Left ventricle myocardium inferior (tissue), 1 donor: ENCODE results near the gene SLC9A2. TPM values are rescaled to one million over a fixed set of nuclear protein-coding genes. Genes with fewer than 3 reads are reported as not detected.

ENCODE experiments used
- DNase-seq: peaks from one replicate; pipeline ENCODE4 v3.0.0-alpha.2; 2020
- H3K27ac ChIP-seq: fragments of 200-600 bp; replicated peaks from 2 replicates; pipeline ENCODE4 v1.8.0; 2021
- H3K27me3 ChIP-seq: fragments of 200-600 bp; 2 replicates; pipeline ENCODE4 v1.8.0; 2021; ENCODE audit warnings: low read depth
- H3K36me3 ChIP-seq: fragments of 200-600 bp; 2 replicates; pipeline ENCODE4 v1.8.0; 2021
- H3K4me1 ChIP-seq: fragments of 200-600 bp; 2 replicates; pipeline ENCODE4 v1.8.0; 2021
- H3K4me3 ChIP-seq: fragments of 200-600 bp; 2 replicates; pipeline ENCODE4 v1.8.0; 2021; ENCODE audit warnings: mild to moderate bottlenecking, moderate library complexity
- H3K9me3 ChIP-seq: fragments of 200-600 bp; replicated peaks from 2 replicates; pipeline ENCODE4 v1.8.0; 2021
- intact Hi-C: fragments of 100-400 bp; cut with micrococcal nuclease; formaldehyde crosslinking; loops from one replicate; pipeline ENCODE4 v1.11.0; 2022
- total RNA-seq: library from RNA; stranded (reverse); fragmentation: NEBNext Ultra II Directional; extraction: Animal tissue kit (Norgen Biotek cat#: 25700); gene quantifications from one replicate; pipeline ENCODE4 v1.2.1, GENCODE V29; 2021
- TF ChIP-seq, protein P1 (sequence below): fragments of 200-600 bp; IDR thresholded peaks from 2 replicates; pipeline ENCODE4 v1.8.0; 2021; ENCODE audit warnings: antibody characterized with exemption, mild to moderate bottlenecking, borderline replicate concordance
- donor health status: DM: no; HTN: yes; CAD: no; lungs with severe emphysema.

The SLC9A2 gene
- total RNA-seq, 1 donor from 2014 or later: 0.25 TPM

- no peak for DNase-seq
- TF ChIP-seq, protein P1, sequence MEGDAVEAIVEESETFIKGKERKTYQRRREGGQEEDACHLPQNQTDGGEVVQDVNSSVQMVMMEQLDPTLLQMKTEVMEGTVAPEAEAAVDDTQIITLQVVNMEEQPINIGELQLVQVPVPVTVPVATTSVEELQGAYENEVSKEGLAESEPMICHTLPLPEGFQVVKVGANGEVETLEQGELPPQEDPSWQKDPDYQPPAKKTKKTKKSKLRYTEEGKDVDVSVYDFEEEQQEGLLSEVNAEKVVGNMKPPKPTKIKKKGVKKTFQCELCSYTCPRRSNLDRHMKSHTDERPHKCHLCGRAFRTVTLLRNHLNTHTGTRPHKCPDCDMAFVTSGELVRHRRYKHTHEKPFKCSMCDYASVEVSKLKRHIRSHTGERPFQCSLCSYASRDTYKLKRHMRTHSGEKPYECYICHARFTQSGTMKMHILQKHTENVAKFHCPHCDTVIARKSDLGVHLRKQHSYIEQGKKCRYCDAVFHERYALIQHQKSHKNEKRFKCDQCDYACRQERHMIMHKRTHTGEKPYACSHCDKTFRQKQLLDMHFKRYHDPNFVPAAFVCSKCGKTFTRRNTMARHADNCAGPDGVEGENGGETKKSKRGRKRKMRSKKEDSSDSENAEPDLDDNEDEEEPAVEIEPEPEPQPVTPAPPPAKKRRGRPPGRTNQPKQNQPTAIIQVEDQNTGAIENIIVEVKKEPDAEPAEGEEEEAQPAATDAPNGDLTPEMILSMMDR: no peak
- no peak overlapping the region for H3K4me3 ChIP-seq
- intact Hi-C loops: no loop called here
- no peaks in the 10 kb centered on the region for H3K36me3 ChIP-seq
- no peaks in the 10 kb centered on the region for H3K9me3 ChIP-seq
- no peak overlapping the region for H3K27ac ChIP-seq
- no peaks in the 10 kb centered on the region for H3K4me1 ChIP-seq
- peaks cover 42% of the 10 kb centered on the region for H3K27me3 ChIP-seq
These were observed 67.4 kb downstream of the SLC9A2 start for GRCh38 chr2:102686479-102687439.

DNA sequence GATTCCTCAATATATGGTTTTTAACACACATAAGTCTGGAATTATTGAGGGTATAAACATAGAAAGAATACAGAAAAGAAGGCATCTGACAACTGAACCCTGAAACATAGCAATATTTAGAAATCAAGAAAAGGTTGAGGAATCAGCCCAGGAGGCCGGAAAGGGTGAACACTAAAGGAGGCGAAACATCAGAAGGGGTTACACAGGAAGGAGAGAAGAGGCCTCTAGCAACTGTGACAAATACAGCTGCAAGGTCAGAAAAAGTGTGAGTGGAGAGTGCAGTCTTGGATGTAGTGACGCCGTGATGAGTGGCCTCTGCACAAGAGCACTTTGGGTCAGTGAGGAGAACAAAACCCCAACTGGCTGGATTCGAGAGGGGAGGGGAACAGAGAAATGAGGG, 70.7 kb downstream of the SLC9A2 start:
- no peaks in the 10 kb centered on the region for H3K9me3 ChIP-seq
- H3K4me1 ChIP-seq: no peaks in the 10 kb centered on the region
- no peak overlapping the region for H3K4me3 ChIP-seq
- H3K27ac ChIP-seq: no peak overlapping the region
- no peaks in the 10 kb centered on the region for H3K36me3 ChIP-seq
- peaks cover 44% of the 10 kb centered on the region for H3K27me3 ChIP-seq
- intact Hi-C loops: no loop called here
- DNase-seq: no peak
- TF ChIP-seq, protein P1: no peak

- Histone ChIP-seq H3K27me3 (peaks cover 18% of the 10 kb centered on the region), H3K4me3 (no peak overlapping the region), H3K27ac (no peak overlapping the region), H3K36me3 (no peaks in the 10 kb centered on the region), H3K9me3 (no peaks in the 10 kb centered on the region), H3K4me1 (no peaks in the 10 kb centered on the region)
- TF ChIP-seq, protein P1: no peak
- no peak for DNase-seq
- intact Hi-C loops: no loop called here
These were observed 77.1 kb downstream of the SLC9A2 start for GRCh38 chr2:102696463-102696862.

DNA sequence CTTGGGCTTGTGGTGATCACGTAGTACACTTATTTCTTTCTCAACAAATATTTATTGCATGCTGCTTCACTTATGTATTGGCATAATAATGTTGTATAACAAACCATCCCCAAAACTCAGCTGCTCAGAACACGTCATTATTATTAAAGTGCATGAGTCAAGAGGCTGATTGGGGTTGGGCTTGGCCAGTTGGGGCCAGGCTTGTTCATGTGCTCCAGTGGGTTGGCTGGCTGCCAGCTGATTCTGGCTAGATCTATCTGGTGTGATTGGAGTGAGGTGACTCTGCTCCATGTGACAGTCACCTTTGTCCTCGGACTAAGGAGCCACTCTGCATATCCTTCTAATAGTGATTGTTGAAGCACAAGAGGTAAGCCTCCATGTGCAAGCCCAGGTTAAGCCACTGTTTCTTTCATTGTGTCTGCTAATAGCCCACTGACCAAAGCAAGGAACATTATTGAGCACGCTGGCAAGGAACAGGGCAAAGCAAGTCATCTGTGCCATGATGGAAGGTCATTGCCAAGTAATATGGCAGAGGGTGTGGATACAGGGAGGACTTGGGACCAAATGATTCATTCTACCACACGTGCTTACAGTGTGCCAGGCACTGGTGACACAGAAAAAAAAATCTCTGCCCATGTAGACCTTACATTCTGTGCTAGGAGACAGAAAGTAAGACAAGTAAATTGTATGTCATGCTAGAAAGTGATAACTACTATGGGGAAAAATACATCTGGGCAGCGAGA, 79.2 kb downstream of the SLC9A2 start:
- Histone ChIP-seq H3K4me3 (no peak overlapping the region), H3K4me1 (no peaks in the 10 kb centered on the region), H3K9me3 (no peaks in the 10 kb centered on the region), H3K27ac (no peak overlapping the region), H3K36me3 (no peaks in the 10 kb centered on the region), H3K27me3 (peaks cover 22% of the 10 kb centered on the region)
- intact Hi-C loops: no loop called here
- DNase-seq: no peak
- TF ChIP-seq, protein P1: no peak

DNA sequence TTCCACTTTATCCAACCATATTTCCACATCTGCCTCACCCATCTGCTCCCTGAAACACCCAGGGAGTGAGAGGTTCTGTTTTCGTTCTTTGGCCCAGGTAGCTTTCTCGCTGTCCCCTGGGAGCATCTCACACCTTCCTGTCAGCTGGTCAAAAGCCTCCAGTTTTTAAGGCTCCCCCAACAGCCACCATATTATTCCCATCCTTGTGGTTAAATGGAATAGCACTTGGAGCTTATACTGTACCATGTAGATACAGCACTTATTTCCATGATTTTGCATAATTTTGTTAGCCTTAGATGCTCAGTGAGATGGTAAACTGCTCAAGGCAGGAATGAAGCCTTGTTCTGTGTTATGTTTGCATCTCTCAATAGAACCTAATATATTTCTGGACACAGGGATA, 84.0 kb downstream of the SLC9A2 start:
- no peak overlapping the region for H3K27ac ChIP-seq

More for the DNA sequence above, 84.0 kb downstream of the SLC9A2 start:
- TF ChIP-seq, protein P1: no peak
- Histone ChIP-seq H3K27me3 (peaks cover 55% of the 10 kb centered on the region), H3K9me3 (no peaks in the 10 kb centered on the region), H3K36me3 (no peaks in the 10 kb centered on the region), H3K4me3 (no peak overlapping the region), H3K4me1 (no peaks in the 10 kb centered on the region)
- intact Hi-C loops: loop anchor here (2.0 kb wide), 1 partner anchor 231 kb away; the partner anchor contains the start of gene SLC9A4
- no peak for DNase-seq
